ENCODE results near the gene TSNAX. TPM values are rescaled to one million over a fixed set of nuclear protein-coding genes. Genes with fewer than 3 reads are reported as not detected.

TSNAX gene
- polyA plus RNA-seq, 1 donor (not counting 4 experiments of a cell fraction or from before 2014, with no cell fraction given), result 32.6 TPM

DNA sequence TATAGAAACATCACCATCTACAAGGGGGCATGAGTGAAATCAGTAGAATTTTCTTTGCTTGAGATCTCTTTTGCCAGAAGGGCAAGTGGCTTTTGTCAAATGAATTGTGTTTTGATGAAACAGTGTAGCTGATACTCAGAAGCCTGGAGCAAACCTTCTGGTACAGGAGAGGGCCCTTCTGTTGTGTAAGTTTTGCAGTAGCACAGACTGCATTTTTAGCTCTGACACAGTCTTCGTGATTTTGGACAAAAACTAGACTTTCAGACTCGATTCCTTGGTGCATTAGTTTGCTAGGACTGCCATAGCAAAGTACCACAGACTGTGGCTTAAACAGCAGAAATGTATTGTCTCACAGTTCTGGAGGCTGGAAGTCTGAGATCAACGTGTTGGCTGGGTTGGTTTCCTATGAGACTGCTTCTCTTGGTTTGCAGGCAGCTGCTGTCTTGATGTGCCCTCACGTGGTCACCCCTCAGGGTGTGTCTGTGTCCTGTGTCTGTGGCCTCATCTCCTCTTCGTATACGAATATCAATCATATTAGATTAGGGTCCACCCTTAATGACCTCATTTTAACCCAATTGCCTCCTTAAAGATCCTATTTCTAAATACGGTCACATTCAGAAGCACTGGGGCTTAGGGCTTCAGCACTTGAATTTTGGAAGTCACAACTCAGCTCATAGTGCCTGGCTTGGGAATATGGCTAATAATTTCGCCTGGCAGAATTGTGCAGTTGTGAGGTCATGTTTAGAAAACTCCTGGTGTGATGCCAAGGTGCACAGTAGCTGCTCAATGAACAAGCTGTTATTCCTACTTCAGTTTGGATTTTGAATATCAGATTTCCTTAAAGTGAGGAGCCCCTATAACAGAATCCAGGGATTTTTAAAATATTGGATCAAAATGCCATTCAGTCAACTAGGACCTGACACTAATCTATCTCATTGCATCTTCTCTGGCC, 77.0 kb downstream of the TSNAX start:
- Histone ChIP-seq H4K20me1 (ENCODE audit: control insufficient read depth, extremely low read depth, insufficient read depth, low read length) (no peaks in the 10 kb centered on the region), H3K4me1 (ENCODE audit: control insufficient read depth, extremely low read depth, insufficient read depth, low read length) (peaks cover 3% of the 10 kb centered on the region), H3K79me2 (ENCODE audit: control insufficient read depth, insufficient read depth, low read length) (no peaks in the 10 kb centered on the region), H3K27ac (ENCODE audit: control insufficient read depth, insufficient read depth, low read length) (no peak overlapping the region), H3K9me3 (ENCODE audit: control insufficient read depth, low read depth, low read length) (no peaks in the 10 kb centered on the region), H3K27me3 (ENCODE audit: control insufficient read depth, extremely low read depth, insufficient read depth, low read length) (no peaks in the 10 kb centered on the region), H3K36me3 (ENCODE audit: control insufficient read depth in 2 of 2, extremely low read depth in 1 of 2, insufficient read depth in 2 of 2, low read length in 2 of 2) (no peaks in the 10 kb centered on the region), H3K9me1 (ENCODE audit: control insufficient read depth, extremely low read depth, insufficient read depth, low read length) (no peaks in the 10 kb centered on the region), H3K4me2 (ENCODE audit: control insufficient read depth, extremely low read depth, insufficient read depth, low read depth, low read length) (no peak overlapping the region), H2AFZ (ENCODE audit: control insufficient read depth, low read length) (no peak overlapping the region), H3K9ac (ENCODE audit: control insufficient read depth, extremely low read depth, insufficient read depth, low read length) (no peak overlapping the region), H3K4me3 (ENCODE audit: control insufficient read depth in 2 of 3, extremely low read depth in 1 of 3, insufficient read depth in 2 of 3, low read depth in 1 of 3, low read length in 3 of 3) (no peak overlapping the region)
- dilution Hi-C loops (cut with MboI; ENCODE audit: extremely low pct_ligation_motif_present, low sequenced_read_pairs), result no loop called here
- TF ChIP-seq EZH2 (IDR thresholded peaks at IDR 0.05; ENCODE audit: low read length), result no peak
- no peak for FAIRE-seq
- no peak for DNase-seq (ENCODE audit: low read depth, low spot score)

DNA sequence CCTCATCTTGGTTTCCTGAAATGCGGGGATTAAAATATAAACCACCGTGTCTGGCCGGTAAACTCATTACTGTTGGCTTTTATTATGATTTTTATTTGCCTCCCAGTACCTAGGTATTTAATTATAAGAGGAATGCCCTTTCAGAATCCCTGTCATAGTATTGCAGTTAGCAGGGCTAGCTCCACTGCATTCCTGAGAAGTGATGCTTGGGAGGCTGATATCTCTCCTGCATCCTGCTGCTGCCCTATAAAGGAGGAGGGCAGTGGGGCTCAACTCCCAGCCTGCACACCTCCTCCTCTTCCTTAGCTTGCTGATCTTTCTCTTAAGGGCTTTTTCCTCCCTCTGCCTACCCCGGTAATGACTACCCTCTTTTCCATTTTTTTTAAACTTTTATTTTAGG, 78.2 kb downstream of the TSNAX start:
- Histone ChIP-seq H3K4me1 (ENCODE audit: control insufficient read depth, extremely low read depth, insufficient read depth, low read length) (peaks cover 3% of the 10 kb centered on the region), H3K27me3 (ENCODE audit: control insufficient read depth, extremely low read depth, insufficient read depth, low read length) (no peaks in the 10 kb centered on the region), H2AFZ (ENCODE audit: control insufficient read depth, low read length) (no peak overlapping the region), H3K9me1 (ENCODE audit: control insufficient read depth, extremely low read depth, insufficient read depth, low read length) (no peaks in the 10 kb centered on the region), H3K4me3 (ENCODE audit: control insufficient read depth in 2 of 3, extremely low read depth in 1 of 3, insufficient read depth in 2 of 3, low read depth in 1 of 3, low read length in 3 of 3) (no peak overlapping the region), H3K9me3 (ENCODE audit: control insufficient read depth, low read depth, low read length) (no peaks in the 10 kb centered on the region), H3K9ac (ENCODE audit: control insufficient read depth, extremely low read depth, insufficient read depth, low read length) (no peak overlapping the region), H3K79me2 (ENCODE audit: control insufficient read depth, insufficient read depth, low read length) (no peaks in the 10 kb centered on the region), H3K36me3 (ENCODE audit: control insufficient read depth in 2 of 2, extremely low read depth in 1 of 2, insufficient read depth in 2 of 2, low read length in 2 of 2) (no peaks in the 10 kb centered on the region), H4K20me1 (ENCODE audit: control insufficient read depth, extremely low read depth, insufficient read depth, low read length) (no peaks in the 10 kb centered on the region), H3K4me2 (ENCODE audit: control insufficient read depth, extremely low read depth, insufficient read depth, low read depth, low read length) (no peak overlapping the region), H3K27ac (ENCODE audit: control insufficient read depth, insufficient read depth, low read length) (no peak overlapping the region)
- TF ChIP-seq, protein P1, sequence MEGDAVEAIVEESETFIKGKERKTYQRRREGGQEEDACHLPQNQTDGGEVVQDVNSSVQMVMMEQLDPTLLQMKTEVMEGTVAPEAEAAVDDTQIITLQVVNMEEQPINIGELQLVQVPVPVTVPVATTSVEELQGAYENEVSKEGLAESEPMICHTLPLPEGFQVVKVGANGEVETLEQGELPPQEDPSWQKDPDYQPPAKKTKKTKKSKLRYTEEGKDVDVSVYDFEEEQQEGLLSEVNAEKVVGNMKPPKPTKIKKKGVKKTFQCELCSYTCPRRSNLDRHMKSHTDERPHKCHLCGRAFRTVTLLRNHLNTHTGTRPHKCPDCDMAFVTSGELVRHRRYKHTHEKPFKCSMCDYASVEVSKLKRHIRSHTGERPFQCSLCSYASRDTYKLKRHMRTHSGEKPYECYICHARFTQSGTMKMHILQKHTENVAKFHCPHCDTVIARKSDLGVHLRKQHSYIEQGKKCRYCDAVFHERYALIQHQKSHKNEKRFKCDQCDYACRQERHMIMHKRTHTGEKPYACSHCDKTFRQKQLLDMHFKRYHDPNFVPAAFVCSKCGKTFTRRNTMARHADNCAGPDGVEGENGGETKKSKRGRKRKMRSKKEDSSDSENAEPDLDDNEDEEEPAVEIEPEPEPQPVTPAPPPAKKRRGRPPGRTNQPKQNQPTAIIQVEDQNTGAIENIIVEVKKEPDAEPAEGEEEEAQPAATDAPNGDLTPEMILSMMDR (optimal IDR thresholded peaks at IDR 0.05 in 1 of 3, IDR thresholded peaks at IDR 0.05 in 1 of 3, conservative IDR thresholded peaks at IDR 0.05 in 1 of 3; ENCODE audit: extremely low read depth in 1 of 3, insufficient read depth in 2 of 3, low read length in 3 of 3), result no peak
- no peak for TF ChIP-seq EZH2 (IDR thresholded peaks at IDR 0.05; ENCODE audit: low read length)
- FAIRE-seq, result peak; percentile 9
- dilution Hi-C loops (cut with MboI; ENCODE audit: extremely low pct_ligation_motif_present, low sequenced_read_pairs), result no loop called here
- no peak for DNase-seq (ENCODE audit: low read depth, low spot score)
